Duodenal mucosa (tissue), 2 donors: ENCODE data around the gene PROM1.

Source experiments
- H3K27ac ChIP-seq: one replicate; pipeline ENCODE4 v1.7.0; 2013; ENCODE audit warnings: low read depth, low read length
- H3K27me3 ChIP-seq, 2 donors: one replicate each; pipeline ENCODE4 v1.7.0; 2013; ENCODE audit warnings: low read length in 2 of 2, control low read depth in 1 of 2; ENCODE audit not compliant: insufficient read depth in 2 of 2, control insufficient read depth in 1 of 2
- H3K36me3 ChIP-seq, 2 donors: one replicate each; pipeline ENCODE4 v1.7.0; 2013; ENCODE audit warnings: low read length in 2 of 2, control low read depth in 1 of 2; ENCODE audit not compliant: insufficient read depth in 2 of 2, control insufficient read depth in 1 of 2
- H3K4me1 ChIP-seq, 2 donors: one replicate each; pipeline ENCODE4 v1.7.0; 2013; ENCODE audit warnings: low read length in 2 of 2, control low read depth in 1 of 2; ENCODE audit not compliant: insufficient read depth in 2 of 2, control insufficient read depth in 1 of 2
- H3K4me3 ChIP-seq, 2 donors: one replicate each; pipeline ENCODE4 v1.7.0; 2013; ENCODE audit warnings: low read length in 2 of 2, low read depth in 1 of 2
- H3K9ac ChIP-seq, 2 donors: one replicate each; pipeline ENCODE4 v1.7.0; 2013; ENCODE audit warnings: low read length in 2 of 2, low read depth in 1 of 2
- H3K9me3 ChIP-seq, 2 donors: one replicate each; pipeline ENCODE4 v1.7.0; 2013; ENCODE audit warnings: low read length in 2 of 2, control low read depth in 1 of 2; ENCODE audit not compliant: control insufficient read depth in 1 of 2

PROM1 gene

DNA sequence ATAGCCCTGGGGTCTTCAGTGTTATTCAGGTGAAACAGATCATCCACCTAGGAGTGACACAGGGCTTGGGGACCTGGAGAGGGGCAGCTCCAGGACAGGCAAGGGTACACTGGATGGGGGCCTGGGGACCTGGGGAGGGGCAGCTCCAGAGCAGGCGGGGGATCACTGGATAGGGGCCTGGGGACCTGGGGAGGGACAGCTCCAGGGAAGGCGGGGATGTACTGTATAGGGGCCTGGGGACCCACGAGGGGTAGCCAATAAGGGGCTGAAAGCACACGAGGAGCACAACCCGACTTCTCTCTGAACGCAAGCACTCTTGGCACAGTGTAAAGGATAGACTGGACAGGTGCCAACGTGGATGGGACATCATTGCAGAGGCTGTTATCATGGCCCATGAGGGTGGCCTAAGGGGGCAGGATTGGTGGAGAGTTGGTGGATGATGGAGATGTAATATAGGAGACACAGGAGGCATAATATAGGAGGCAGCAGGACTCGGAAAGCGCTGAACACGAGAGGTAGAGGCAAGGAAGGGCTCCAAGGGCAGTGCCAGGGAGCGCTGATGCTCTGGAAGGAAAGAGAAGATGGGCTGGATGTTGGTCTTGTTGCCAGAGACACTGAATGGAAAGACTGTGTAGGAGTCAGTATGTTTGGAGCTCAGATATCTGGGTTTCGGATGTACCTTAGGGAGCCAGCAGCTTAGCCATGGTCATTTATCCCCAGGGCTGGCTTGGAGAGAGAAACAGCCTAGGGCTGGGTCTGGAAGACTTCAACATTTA, 82.9 kb downstream of the PROM1 start:
- Histone ChIP-seq H3K9ac (no peak overlapping the region), H3K27ac (no peak overlapping the region), H3K4me1 (no peaks in the 10 kb centered on the region), H3K27me3 (peaks cover 0 to 2% of the 10 kb centered on the region in 2 donors), H3K36me3 (no peaks in the 10 kb centered on the region), H3K4me3 (no peak overlapping the region), H3K9me3 (no peaks in the 10 kb centered on the region)

DNA sequence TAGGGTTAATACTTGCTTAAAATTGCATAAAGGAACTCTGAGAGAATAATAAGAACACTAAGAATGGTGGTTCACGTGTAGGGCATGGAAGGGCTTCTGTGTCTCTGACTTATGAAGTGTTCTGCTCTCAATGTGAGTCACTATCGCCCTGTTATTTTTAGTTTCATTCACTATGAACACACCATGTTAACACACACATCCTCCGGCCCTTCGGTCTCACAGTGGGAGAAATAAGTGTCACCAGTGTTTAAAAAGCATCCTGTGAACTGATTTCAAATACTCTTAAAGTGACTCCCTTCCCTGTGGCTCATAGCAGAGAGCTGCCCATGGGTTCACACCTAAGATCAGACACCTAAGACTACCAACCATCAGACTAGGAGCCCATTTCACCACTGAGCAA, 87.0 kb downstream of the PROM1 start:
- Histone ChIP-seq H3K9me3 (no peaks in the 10 kb centered on the region), H3K36me3 (peaks cover 0 to 5% of the 10 kb centered on the region in 2 donors), H3K4me1 (no peaks in the 10 kb centered on the region), H3K27me3 (peaks cover 0 to 2% of the 10 kb centered on the region in 2 donors), H3K27ac (no peak overlapping the region), H3K9ac (no peak overlapping the region), H3K4me3 (no peak overlapping the region)

DNA sequence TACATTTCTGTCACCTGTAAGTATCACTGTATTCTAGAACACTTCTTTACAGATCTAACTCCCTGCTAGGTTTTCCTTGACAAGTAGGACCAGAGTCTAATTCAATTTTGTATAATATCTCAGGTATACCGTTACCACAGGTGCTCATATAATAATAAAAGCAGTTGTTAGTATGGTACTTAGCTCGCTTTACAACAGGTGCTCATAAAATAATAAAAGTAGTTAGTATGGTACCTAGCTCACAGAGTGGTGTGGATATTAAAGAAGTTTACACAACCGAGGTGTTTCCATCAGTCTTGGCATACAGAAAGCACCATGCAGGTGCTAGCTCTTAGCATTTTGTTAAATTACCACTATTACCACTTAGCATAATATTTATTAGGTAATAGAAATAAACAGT, 88.0 kb downstream of the PROM1 start:
- Histone ChIP-seq H3K36me3 (peaks cover under 1 to 5% of the 10 kb centered on the region in 2 donors), H3K27ac (no peak overlapping the region), H3K27me3 (peaks cover 0 to under 1% of the 10 kb centered on the region in 2 donors), H3K4me1 (no peaks in the 10 kb centered on the region), H3K4me3 (no peak overlapping the region), H3K9me3 (no peaks in the 10 kb centered on the region), H3K9ac (no peak overlapping the region)

DNA sequence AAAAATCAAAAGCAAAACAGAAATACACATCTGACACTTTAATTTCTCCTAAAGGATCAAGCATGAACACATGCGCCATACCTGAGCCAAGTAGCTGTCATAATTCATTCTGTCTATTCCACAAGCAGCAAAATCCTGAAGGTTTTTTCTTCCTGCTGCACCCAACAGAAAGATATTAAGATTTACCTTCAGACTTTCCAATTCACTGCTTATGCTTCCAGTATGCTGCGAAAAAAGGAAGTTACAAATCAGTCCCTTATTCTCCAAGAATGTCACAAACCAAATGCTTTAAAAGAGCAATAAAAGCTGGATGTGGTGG, 91.7 kb downstream of the PROM1 start:
- no peaks in the 10 kb centered on the region for H3K4me1 ChIP-seq
- H3K9ac ChIP-seq: no peak overlapping the region
- no peak overlapping the region for H3K27ac ChIP-seq
- no peaks in the 10 kb centered on the region for H3K9me3 ChIP-seq
- H3K27me3 ChIP-seq: no peaks in the 10 kb centered on the region
- H3K36me3 ChIP-seq: peaks cover 3 to 5% of the 10 kb centered on the region in 2 donors
- H3K4me3 ChIP-seq: no peak overlapping the region

DNA sequence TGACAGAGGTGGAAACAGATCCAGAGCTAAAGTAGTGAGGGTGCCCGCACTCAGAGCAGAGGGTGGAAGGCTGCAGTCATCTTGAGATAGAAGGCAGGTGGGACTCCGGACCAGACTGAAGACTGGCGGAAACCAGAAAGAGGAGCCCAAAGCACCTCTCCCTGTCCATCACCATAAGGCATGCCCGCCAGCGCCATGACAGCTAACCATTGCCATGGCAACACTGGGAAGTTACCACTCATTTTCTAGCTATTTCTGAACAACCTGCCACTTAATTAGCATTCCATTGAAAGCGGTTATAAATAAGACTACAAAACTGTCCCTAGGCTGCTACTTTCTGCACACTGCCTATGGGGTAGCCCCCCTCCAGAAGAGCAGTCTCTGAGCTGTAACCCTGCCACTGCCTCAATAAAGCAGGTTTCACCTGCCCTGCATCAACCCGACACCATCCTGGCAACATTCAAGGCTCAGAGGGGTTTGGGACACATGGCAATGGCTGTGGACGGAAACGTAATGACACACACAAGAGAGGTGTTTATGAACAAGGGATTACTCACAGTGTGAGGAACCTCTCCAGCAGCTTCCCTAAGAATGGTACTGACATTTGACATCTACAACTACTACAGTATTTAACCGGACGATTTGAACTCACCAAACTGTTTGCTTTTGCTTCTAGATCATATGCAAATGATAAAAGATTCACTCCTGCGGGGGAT, 93.1 kb downstream of the PROM1 start:
- Histone ChIP-seq H3K9me3 (no peaks in the 10 kb centered on the region), H3K36me3 (peaks cover 5 to 6% of the 10 kb centered on the region in 2 donors), H3K27ac (no peak overlapping the region), H3K4me3 (no peak overlapping the region), H3K4me1 (no peaks in the 10 kb centered on the region), H3K9ac (no peak overlapping the region), H3K27me3 (no peaks in the 10 kb centered on the region)

DNA sequence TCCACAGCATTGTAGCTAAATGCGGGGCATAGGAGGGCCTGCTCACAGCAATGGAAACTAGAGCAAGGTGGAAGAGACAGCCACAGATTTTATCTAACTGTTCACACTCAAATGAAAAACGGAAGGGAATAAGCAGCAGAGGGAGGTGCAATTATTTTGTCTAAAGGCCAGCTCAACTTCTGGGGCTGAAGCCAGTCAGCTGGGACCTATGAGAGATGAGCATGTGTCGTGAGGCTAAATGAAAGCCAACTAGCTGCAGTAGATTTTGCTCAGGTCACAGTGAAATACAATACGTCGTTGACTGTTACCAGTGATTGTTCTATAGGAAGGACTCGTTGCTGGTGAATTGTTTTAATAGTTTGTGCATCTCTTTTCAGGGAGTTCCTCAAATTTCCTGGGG, 94.4 kb downstream of the PROM1 start:
- Histone ChIP-seq H3K9ac (no peak overlapping the region), H3K4me3 (no peak overlapping the region), H3K27ac (no peak overlapping the region), H3K9me3 (no peaks in the 10 kb centered on the region), H3K4me1 (no peaks in the 10 kb centered on the region), H3K27me3 (no peaks in the 10 kb centered on the region), H3K36me3 (peaks cover 5 to 6% of the 10 kb centered on the region in 2 donors)

DNA sequence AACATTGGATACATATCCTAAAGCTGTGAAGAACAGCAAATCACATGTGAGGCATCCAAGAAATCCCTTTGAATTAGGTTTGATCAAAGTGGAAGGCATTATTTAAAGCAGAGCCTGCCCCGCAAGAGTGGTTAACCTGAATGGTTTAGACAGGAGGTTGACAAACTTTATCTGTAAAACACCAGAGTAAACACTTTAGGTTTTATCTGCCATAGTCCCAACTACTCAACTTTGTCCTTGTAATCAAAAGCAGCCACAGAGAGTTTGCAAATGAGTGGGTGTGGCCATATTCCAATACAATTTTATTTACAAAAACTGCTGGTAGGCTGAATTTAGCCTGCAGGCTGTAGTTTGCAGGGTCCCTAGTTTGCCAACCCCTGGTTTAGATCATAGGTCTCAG, 95.6 kb downstream of the PROM1 start:
- no peaks in the 10 kb centered on the region for H3K9me3 ChIP-seq
- peaks cover 3 to 6% of the 10 kb centered on the region in 2 donors for H3K36me3 ChIP-seq
- H3K27ac ChIP-seq: no peak overlapping the region
- no peaks in the 10 kb centered on the region for H3K27me3 ChIP-seq
- no peak overlapping the region for H3K4me3 ChIP-seq
- no peak overlapping the region for H3K9ac ChIP-seq
- H3K4me1 ChIP-seq: no peaks in the 10 kb centered on the region

DNA sequence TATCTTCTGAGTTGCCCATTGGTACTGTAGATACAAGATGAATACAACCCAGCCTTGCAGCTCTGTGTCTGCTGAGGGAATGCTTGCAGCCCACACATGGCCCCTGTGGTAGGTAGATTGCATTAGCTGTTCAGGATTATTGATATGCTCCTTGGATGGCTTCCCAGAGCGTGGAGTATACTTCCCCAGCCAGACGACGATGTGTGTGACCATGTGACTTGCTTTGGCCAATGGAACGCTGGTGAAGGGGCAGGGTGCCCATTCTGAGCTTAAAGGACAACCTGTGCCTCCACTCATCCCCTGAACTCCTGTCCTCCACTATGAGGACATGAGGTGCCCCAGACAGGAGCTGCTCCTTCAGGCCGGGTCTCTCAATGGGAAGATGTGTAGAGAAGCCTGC, 96.9 kb downstream of the PROM1 start:
- Histone ChIP-seq H3K27ac (no peak overlapping the region), H3K36me3 (peaks cover 0 to 6% of the 10 kb centered on the region in 2 donors), H3K4me1 (no peaks in the 10 kb centered on the region)

DNA sequence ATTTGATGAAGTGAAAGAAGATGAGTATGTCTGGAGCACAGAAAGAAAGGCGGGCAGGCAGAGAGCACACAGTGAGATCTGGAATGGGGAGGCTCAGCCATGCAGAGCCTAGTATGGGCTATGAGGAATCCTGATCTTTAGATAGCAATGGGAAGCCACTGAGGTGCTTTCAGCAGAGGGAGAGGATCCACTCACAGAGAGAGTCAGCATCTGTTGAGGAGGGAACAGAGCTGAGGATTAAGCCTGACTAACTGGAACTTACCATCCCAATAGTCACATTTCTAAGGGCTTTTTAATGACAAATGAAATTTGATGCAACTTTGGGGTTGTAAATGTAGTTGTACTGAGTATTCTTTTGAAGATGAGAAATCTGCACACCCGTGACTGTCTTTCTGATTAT, 100.2 kb downstream of the PROM1 start:
- Histone ChIP-seq H3K9me3 (no peaks in the 10 kb centered on the region), H3K36me3 (peaks cover 0 to 3% of the 10 kb centered on the region in 2 donors), H3K4me1 (no peaks in the 10 kb centered on the region), H3K27me3 (no peaks in the 10 kb centered on the region), H3K9ac (no peak overlapping the region), H3K4me3 (no peak overlapping the region), H3K27ac (no peak overlapping the region)

More for the DNA sequence above, 96.9 kb downstream of the PROM1 start:
- H3K9ac ChIP-seq: no peak overlapping the region
- H3K4me3 ChIP-seq: no peak overlapping the region
- H3K27me3 ChIP-seq: no peaks in the 10 kb centered on the region
- no peaks in the 10 kb centered on the region for H3K9me3 ChIP-seq

DNA sequence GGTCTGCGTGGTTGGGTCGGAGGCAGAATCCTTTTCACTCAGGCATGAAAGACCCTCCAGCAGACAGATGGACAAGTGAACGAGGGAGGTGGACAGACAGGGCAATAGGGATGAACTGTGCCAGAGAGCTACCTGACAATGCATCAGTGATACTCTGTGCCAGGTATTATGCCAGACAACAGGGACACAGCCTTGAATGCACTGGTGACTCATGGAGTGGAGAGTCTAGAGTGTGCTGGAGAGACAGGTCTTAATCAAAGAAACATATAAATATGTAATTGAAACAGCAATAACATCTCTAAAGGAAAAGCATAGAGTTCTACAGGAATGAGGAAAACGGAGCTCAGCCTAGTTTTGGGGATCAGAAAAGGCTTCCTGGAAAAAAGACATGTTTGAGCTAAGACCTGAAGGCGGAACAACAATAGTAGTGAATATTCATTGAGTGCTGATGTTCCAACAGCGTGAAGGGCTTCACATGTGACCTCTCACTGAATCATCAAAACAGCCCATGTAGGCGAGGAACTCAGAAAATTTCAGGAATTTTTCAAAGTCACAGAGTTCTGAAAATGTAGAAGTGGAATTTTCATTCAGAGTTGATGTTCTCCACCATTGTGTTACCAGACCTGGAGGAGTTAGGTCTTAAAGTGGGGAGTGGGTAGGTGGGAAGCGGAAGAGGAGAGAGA, 100.8 kb downstream of the PROM1 start:
- H3K36me3 ChIP-seq: peaks cover 0 to 3% of the 10 kb centered on the region in 2 donors
- no peak overlapping the region for H3K27ac ChIP-seq
- no peak overlapping the region for H3K9ac ChIP-seq
- no peaks in the 10 kb centered on the region for H3K4me1 ChIP-seq
- no peaks in the 10 kb centered on the region for H3K27me3 ChIP-seq
- no peaks in the 10 kb centered on the region for H3K9me3 ChIP-seq
- H3K4me3 ChIP-seq: no peak overlapping the region
